Sigmoid colon (tissue), 7 donors: Measurements from ENCODE around the gene PNISR. TPM values are rescaled to one million over a fixed set of nuclear protein-coding genes. Genes with fewer than 3 reads are reported as not detected.

Experiments
- DNase-seq: peaks from one replicate; pipeline ENCODE4 v3.0.0-alpha.2; 2019
- H3K27ac ChIP-seq, 4 donors: fragments of 200-600 bp; sonication (generic); one replicate each; pipeline ENCODE4 v1.5.1; 2016 to 2019; ENCODE audit warnings: mild to moderate bottlenecking in 1 of 4
- H3K27me3 ChIP-seq, 3 donors: fragments of 200-600 bp; sonication (generic); one replicate each; pipeline ENCODE4 v1.5.1; 2019; ENCODE audit warnings: mild to moderate bottlenecking in 1 of 3
- H3K36me3 ChIP-seq, 4 donors: fragments of 200-600 bp; sonication (generic); one replicate each; pipeline ENCODE4 v1.5.1; 2016 to 2019
- H3K4me1 ChIP-seq, 4 donors: fragments of 200-600 bp; sonication (generic); one replicate each; pipeline ENCODE4 v1.5.1; 2017 to 2019
- H3K4me3 ChIP-seq, 4 donors: fragments of 200-600 bp; sonication (generic); one replicate each; pipeline ENCODE4 v1.5.1; 2017 to 2019; ENCODE audit warnings: mild to moderate bottlenecking in 2 of 4, moderate library complexity in 1 of 4
- H3K9me3 ChIP-seq, 4 donors: fragments of 200-600 bp in 3 of 4; sonication (generic) in 3 of 4; one replicate each; pipeline versions ENCODE4 v1.5.1 to v1.6.1; 2013 to 2019
- CTCF ChIP-seq, 4 experiments: fragments of 450-650 bp in 3 of 4; fragments of 200-600 bp in 1 of 4; IDR thresholded peaks; one replicate each; pipeline ENCODE4 v1.5.1; 2016 to 2019; ENCODE audit warnings: antibody characterized with exemption in 4 of 4, mild to moderate bottlenecking in 3 of 4, moderate library complexity in 2 of 4
- EP300 ChIP-seq, 4 donors: sonication (generic); formaldehyde crosslinking; IDR thresholded peaks; one replicate each; pipeline ENCODE4 v1.6.1; 2017; ENCODE audit warnings: antibody characterized with exemption in 4 of 4
- POLR2A ChIP-seq, 2 donors: fragments of 450-650 bp; IDR thresholded peaks; one replicate each; pipeline ENCODE4 v1.6.1; 2016; ENCODE audit warnings: antibody characterized with exemption in 2 of 2, mild to moderate bottlenecking in 2 of 2, moderate library complexity in 2 of 2
- POLR2AphosphoS5 ChIP-seq, 4 donors: sonication (generic); formaldehyde crosslinking; IDR thresholded peaks; one replicate each; pipeline ENCODE4 v1.6.1; 2017; ENCODE audit warnings: antibody characterized with exemption in 4 of 4
- WGBS, 2 donors: extraction: QIAGEN DNeasy Blood & Tissue Kit; methylation state at CpG; one replicate each; pipeline ENCODE4 v1.1.7; 2013; 5-methylcytosine and 5-hydroxymethylcytosine counted together
- intact Hi-C: fragments of 100-400 bp; cut with DNase I; formaldehyde crosslinking; loops from one replicate; pipeline ENCODE4 v1.15.1; 2023
- polyA plus RNA-seq, 3 donors: library from polyadenylated mRNA; stranded (reverse); fragments of 200-250 nt; gene quantifications; one replicate each; pipeline ENCODE4 v1.2.3, GENCODE V29; 2013
- total RNA-seq, 4 donors: library from RNA; depleted of rRNA; stranded (reverse); fragments of >200 nt; gene quantifications; one replicate each; pipeline ENCODE4 v1.1.0, GENCODE V29; 2016
- donor health status: healthy with polysubstance abuse.
- donor health status: Bipolar disorder and iron deficiency.
- donor health status: healthy.

The PNISR gene
- total and polyA plus RNA-seq, 7 donors: 9.5 to 253 (median 135) TPM

- peaks cover 0 to 22% (median 0%) of the 10 kb centered on the region in 4 donors for H3K36me3 ChIP-seq
- H3K27me3 ChIP-seq: no peaks in the 10 kb centered on the region
- no peaks in the 10 kb centered on the region for H3K4me1 ChIP-seq
- no peak for DNase-seq
- WGBS, 2 donors: 82 to 93% methylated on average over 2 of the region's 2 CpGs
- peaks cover 0 to 2% (median under 1%) of the 10 kb centered on the region in 4 donors for H3K9me3 ChIP-seq
- no peak overlapping the region for H3K4me3 ChIP-seq
- TF ChIP-seq POLR2A (IDR thresholded peaks at IDR 0.05): no peak
- no peak for TF ChIP-seq POLR2AphosphoS5 (IDR thresholded peaks at IDR 0.05)
- TF ChIP-seq EP300 (IDR thresholded peaks at IDR 0.05): no peak
- no peak for TF ChIP-seq CTCF (IDR thresholded peaks at IDR 0.05)
- intact Hi-C loops: no loop called here
- no peak overlapping the region for H3K27ac ChIP-seq
These were observed 33.2 kb upstream of the PNISR start for GRCh38 chr6:99458319-99458718.

GRCh38 chr6:99446076-99446475 lies 21.0 kb upstream of the PNISR start:
- WGBS, 2 donors: 92 to 93% methylated on average over 4 of the region's 4 CpGs
- Histone ChIP-seq H3K27ac (no peak overlapping the region), H3K36me3 (peaks cover 0 to 14% (median 0%) of the 10 kb centered on the region in 4 donors), H3K9me3 (no peaks in the 10 kb centered on the region), H3K4me1 (no peaks in the 10 kb centered on the region), H3K4me3 (no peak overlapping the region), H3K27me3 (no peaks in the 10 kb centered on the region)
- TF ChIP-seq CTCF (IDR thresholded peaks at IDR 0.05) (no peak), POLR2AphosphoS5 (IDR thresholded peaks at IDR 0.05) (no peak), EP300 (IDR thresholded peaks at IDR 0.05) (no peak), POLR2A (IDR thresholded peaks at IDR 0.05) (no peak)
- intact Hi-C loops: no loop called here
- no peak for DNase-seq

- no peaks in the 10 kb centered on the region for H3K9me3 ChIP-seq
- intact Hi-C loops: no loop called here
- H3K27ac ChIP-seq: no peak overlapping the region
- H3K4me3 ChIP-seq: no peak overlapping the region
- H3K4me1 ChIP-seq: no peaks in the 10 kb centered on the region
- H3K27me3 ChIP-seq: no peaks in the 10 kb centered on the region
- H3K36me3 ChIP-seq: peaks cover 0 to 27% (median 0%) of the 10 kb centered on the region in 4 donors
- no peak for DNase-seq
- TF ChIP-seq EP300 (IDR thresholded peaks at IDR 0.05) (no peak), POLR2AphosphoS5 (IDR thresholded peaks at IDR 0.05) (no peak), CTCF (IDR thresholded peaks at IDR 0.05) (peak; percentile 17 to 77 (median 51))
- WGBS, 2 donors: 6 to 16% methylated on average over 3 of the region's 3 CpGs
These were observed 9.8 kb upstream of the PNISR start for GRCh38 chr6:99434702-99435530.

- no peak for TF ChIP-seq CTCF (IDR thresholded peaks at IDR 0.05)
- no peak for TF ChIP-seq POLR2AphosphoS5 (IDR thresholded peaks at IDR 0.05)
- no peak for TF ChIP-seq POLR2A (IDR thresholded peaks at IDR 0.05)
- no peak for TF ChIP-seq EP300 (IDR thresholded peaks at IDR 0.05)
- peaks cover 0 to 27% (median 0%) of the 10 kb centered on the region in 4 donors for H3K36me3 ChIP-seq
- H3K27ac ChIP-seq: no peak overlapping the region
- H3K4me1 ChIP-seq: peaks cover 0 to 4% (median 0%) of the 10 kb centered on the region in 4 donors
- intact Hi-C loops: no loop called here
- DNase-seq: no peak
- 88 to 91% methylated on average over 2 of the region's 2 CpGs for WGBS, 2 donors
- no peaks in the 10 kb centered on the region for H3K9me3 ChIP-seq
- no peak overlapping the region for H3K4me3 ChIP-seq
- H3K27me3 ChIP-seq: no peaks in the 10 kb centered on the region
These were observed 7.8 kb upstream of the PNISR start for GRCh38 chr6:99432877-99433276.
